Measurements from ENCODE around the gene IGFBP2. TPM values are rescaled to one million over a fixed set of nuclear protein-coding genes. Genes with fewer than 3 reads are reported as not detected.
A peak's percentile ranks its signal among the peaks of the same experiment; 100 is the strongest.

IGFBP2 gene
- total and polyA plus RNA-seq, 2 experiments from 2014 or later = 5.6 to 40.1 TPM

GRCh38 chr2:216650626-216651257, 17.5 kb downstream of the IGFBP2 start:
- H3K79me2 ChIP-seq (ENCODE audit: insufficient read depth) = no peaks in the 10 kb centered on the region
- H3K27me3 ChIP-seq (replicated peaks; ENCODE audit: insufficient read depth) = no peaks in the 10 kb centered on the region
- peaks cover 9% of the 10 kb centered on the region for H3F3A ChIP-seq (ENCODE audit: insufficient read depth)
- H3K4me3 ChIP-seq = no peak overlapping the region
- H3K4me2 ChIP-seq (ENCODE audit: unreplicated experiment) = no peak overlapping the region
- WGBS, 2 experiments (ENCODE audit: low coverage in 1 of 2, low lambda C conversion rate in 2 of 2, missing lambda C conversion rate in 2 of 2) = 96 to 98% methylated on average over 3 of the region's 3 CpGs
- no peak overlapping the region for H3K9ac ChIP-seq
- H2AFZ ChIP-seq = no peak overlapping the region
- H3K36me3 ChIP-seq (ENCODE audit: low read depth) = no peaks in the 10 kb centered on the region
- H3K9me2 ChIP-seq (ENCODE audit: insufficient read depth) = no peaks in the 10 kb centered on the region
- DNase-seq = no peak
- no peak overlapping the region for H3K27ac ChIP-seq
- no peaks in the 10 kb centered on the region for H3K9me3 ChIP-seq (ENCODE audit: low read depth)
- in situ Hi-C loops (cut with MboI) = no loop called here
- H4K20me1 ChIP-seq (ENCODE audit: insufficient read depth) = no peaks in the 10 kb centered on the region
- H3K4me1 ChIP-seq (ENCODE audit: insufficient read depth) = peaks cover 23% of the 10 kb centered on the region
- TF ChIP-seq EZH2 (IDR thresholded peaks at IDR 0.05; ENCODE audit: insufficient read depth, poor library complexity, severe bottlenecking) = no peak
- no peak for TF ChIP-seq EZH2phosphoT487 (IDR thresholded peaks at IDR 0.05; ENCODE audit: insufficient read depth, low read depth)

- H3K9me3 ChIP-seq (ENCODE audit: low read depth) = no peaks in the 10 kb centered on the region
- no peak overlapping the region for H3K4me3 ChIP-seq
- H3K9me2 ChIP-seq (ENCODE audit: insufficient read depth) = no peaks in the 10 kb centered on the region
- H3K4me2 ChIP-seq (ENCODE audit: unreplicated experiment) = no peak overlapping the region
- peaks cover 9% of the 10 kb centered on the region for H3F3A ChIP-seq (ENCODE audit: insufficient read depth)
- no peaks in the 10 kb centered on the region for H4K20me1 ChIP-seq (ENCODE audit: insufficient read depth)
- H3K79me2 ChIP-seq (ENCODE audit: insufficient read depth) = no peaks in the 10 kb centered on the region
- H2AFZ ChIP-seq = no peak overlapping the region
- H3K4me1 ChIP-seq (ENCODE audit: insufficient read depth) = peaks cover 23% of the 10 kb centered on the region
- H3K9ac ChIP-seq = no peak overlapping the region
- 0 out of 2 replicates have a peak overlapping the region, but pooled peaks have one; percentile 22 for H3K27ac ChIP-seq
- H3K27me3 ChIP-seq (replicated peaks; ENCODE audit: insufficient read depth) = no peaks in the 10 kb centered on the region
- 59 to 61% methylated on average over 6 of the region's 6 CpGs for WGBS, 2 experiments (ENCODE audit: low coverage in 1 of 2, low lambda C conversion rate in 2 of 2, missing lambda C conversion rate in 2 of 2)
- no peaks in the 10 kb centered on the region for H3K36me3 ChIP-seq (ENCODE audit: low read depth)
- peak; percentile 65 for DNase-seq
- TF ChIP-seq EZH2 (IDR thresholded peaks at IDR 0.05; ENCODE audit: insufficient read depth, poor library complexity, severe bottlenecking) = no peak
- in situ Hi-C loops (cut with MboI) = no loop called here
Measured at GRCh38 chr2:216651351-216651881, 18.2 kb downstream of the IGFBP2 start.

GRCh38 chr2:216652566-216652965, 19.3 kb downstream of the IGFBP2 start:
- WGBS, 2 experiments (ENCODE audit: low coverage in 1 of 2, low lambda C conversion rate in 2 of 2, missing lambda C conversion rate in 2 of 2) = 32 to 36% methylated on average over 4 of the region's 4 CpGs
- Histone ChIP-seq H4K20me1 (ENCODE audit: insufficient read depth) (no peaks in the 10 kb centered on the region), H3K4me1 (ENCODE audit: insufficient read depth) (peaks cover 18% of the 10 kb centered on the region), H3K36me3 (ENCODE audit: low read depth) (no peaks in the 10 kb centered on the region), H3K9ac (no peak overlapping the region), H3F3A (ENCODE audit: insufficient read depth) (peaks cover 9% of the 10 kb centered on the region), H3K9me3 (ENCODE audit: low read depth) (no peaks in the 10 kb centered on the region), H3K9me2 (ENCODE audit: insufficient read depth) (no peaks in the 10 kb centered on the region), H3K27me3 (replicated peaks; ENCODE audit: insufficient read depth) (no peaks in the 10 kb centered on the region), H3K4me2 (ENCODE audit: unreplicated experiment) (no peak overlapping the region), H3K4me3 (no peak overlapping the region), H3K79me2 (ENCODE audit: insufficient read depth) (no peaks in the 10 kb centered on the region), H2AFZ (no peak overlapping the region), H3K27ac (no peak overlapping the region)
- in situ Hi-C loops (cut with MboI) = no loop called here
- TF ChIP-seq EZH2 (IDR thresholded peaks at IDR 0.05; ENCODE audit: insufficient read depth, poor library complexity, severe bottlenecking) = no peak
- no peak for TF ChIP-seq EZH2phosphoT487 (IDR thresholded peaks at IDR 0.05; ENCODE audit: insufficient read depth, low read depth)
- DNase-seq = no peak

DNA sequence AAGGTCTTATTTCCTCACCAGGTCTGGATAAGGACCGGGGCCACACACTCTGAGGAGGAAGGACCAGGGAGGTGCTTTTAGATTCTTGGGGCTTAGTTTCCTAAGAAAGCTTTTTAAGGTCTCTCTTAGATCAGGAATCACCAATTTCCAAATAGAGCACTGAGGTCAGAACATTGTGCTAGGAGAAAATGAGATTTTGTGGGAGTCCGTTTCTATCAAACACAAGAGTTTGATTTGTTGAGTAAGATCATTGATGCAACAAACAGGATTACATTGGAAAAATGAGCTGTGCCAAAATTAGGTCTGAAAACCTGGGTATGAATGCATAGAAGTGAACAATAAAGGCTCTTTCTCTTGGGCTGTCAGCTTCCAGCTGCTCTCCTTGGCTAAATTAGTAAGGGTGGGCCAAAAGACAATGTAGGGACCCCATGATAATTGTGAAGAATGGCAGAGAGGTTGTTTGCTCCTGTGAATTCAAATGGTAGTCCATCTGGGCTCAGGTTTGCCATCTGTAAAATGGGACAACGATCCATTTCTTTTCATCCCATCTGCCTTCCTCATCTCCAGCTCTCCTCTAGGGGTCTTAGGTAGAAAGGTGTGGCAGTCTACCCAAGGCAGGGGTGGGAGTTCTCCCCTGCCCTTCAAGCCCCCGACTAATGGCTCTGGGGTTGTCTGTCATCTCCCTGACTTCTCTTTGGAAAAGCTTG, 20.0 kb downstream of the IGFBP2 start:
- H3K36me3 ChIP-seq (ENCODE audit: low read depth) = no peaks in the 10 kb centered on the region
- no peak overlapping the region for H3K4me3 ChIP-seq
- H3K9ac ChIP-seq = no peak overlapping the region
- H3K9me3 ChIP-seq (ENCODE audit: low read depth) = no peaks in the 10 kb centered on the region
- H3K4me2 ChIP-seq (ENCODE audit: unreplicated experiment) = no peak overlapping the region
- H2AFZ ChIP-seq = no peak overlapping the region
- H3K27ac ChIP-seq = no peak overlapping the region
- in situ Hi-C loops (cut with MboI) = no loop called here
- H3K27me3 ChIP-seq (replicated peaks; ENCODE audit: insufficient read depth) = no peaks in the 10 kb centered on the region
- WGBS, 2 experiments (ENCODE audit: low coverage in 1 of 2, low lambda C conversion rate in 2 of 2, missing lambda C conversion rate in 2 of 2) = 89 to 91% methylated on average over 4 of the region's 4 CpGs
- H3K9me2 ChIP-seq (ENCODE audit: insufficient read depth) = no peaks in the 10 kb centered on the region
- DNase-seq = no peak
- H3K4me1 ChIP-seq (ENCODE audit: insufficient read depth) = peaks cover 11% of the 10 kb centered on the region; the same call in 1 of the 2 replicates
- TF ChIP-seq EZH2phosphoT487 (IDR thresholded peaks at IDR 0.05; ENCODE audit: insufficient read depth, low read depth) = no peak
- no peak for TF ChIP-seq EZH2 (IDR thresholded peaks at IDR 0.05; ENCODE audit: insufficient read depth, poor library complexity, severe bottlenecking)
- no peaks in the 10 kb centered on the region for H3K79me2 ChIP-seq (ENCODE audit: insufficient read depth)
- peaks cover 3% of the 10 kb centered on the region for H3F3A ChIP-seq (ENCODE audit: insufficient read depth)
- H4K20me1 ChIP-seq (ENCODE audit: insufficient read depth) = no peaks in the 10 kb centered on the region
